Astrocyte (in vitro differentiated cells and primary cell): Measurements from ENCODE around the gene GIGYF2. TPM values are rescaled to one million over a fixed set of nuclear protein-coding genes. Genes with fewer than 3 reads are reported as not detected.
A peak's percentile ranks its signal among the peaks of the same experiment; 100 is the strongest.

Experiments
- DNase-seq: peaks from one replicate; pipeline ENCODE4 v3.0.0-alpha.2; 2010; ENCODE audit warnings: low read depth
- FAIRE-seq: peaks from 2 replicates; lab custom pipeline; 2011; peaks lifted over from hg19 to GRCh38; lab: Jason Lieb, UNC
- H2AFZ ChIP-seq: 2 replicates; pipeline ENCODE4 v1.6.0; 2012; ENCODE audit warnings: low read depth, low read length, inconsistent platforms
- H3K27ac ChIP-seq: 2 replicates; pipeline ENCODE4 v1.5.1; 2011; ENCODE audit warnings: low read depth, low read length, inconsistent platforms
- H3K27me3 ChIP-seq: 2 replicates; pipeline ENCODE4 v1.6.0; 2011; ENCODE audit warnings: low read length, inconsistent platforms; ENCODE audit not compliant: insufficient read depth
- H3K36me3 ChIP-seq: 2 replicates; pipeline ENCODE4 v1.5.1; 2011; ENCODE audit warnings: low read length, inconsistent platforms; ENCODE audit not compliant: insufficient read depth
- H3K4me1 ChIP-seq: 2 replicates; pipeline ENCODE4 v1.5.1; 2011; ENCODE audit warnings: low read length, inconsistent platforms; ENCODE audit not compliant: insufficient read depth
- H3K4me2 ChIP-seq: 2 replicates; pipeline ENCODE4 v1.6.0; 2012; ENCODE audit warnings: low read length, inconsistent platforms
- H3K4me3 ChIP-seq: 2 replicates; pipeline ENCODE4 v1.5.1; 2011; ENCODE audit warnings: low read depth, mild to moderate bottlenecking, low read length, inconsistent platforms; ENCODE audit not compliant: insufficient read depth
- H3K79me2 ChIP-seq: 2 replicates; pipeline ENCODE4 v1.6.0; 2012; ENCODE audit warnings: mild to moderate bottlenecking, low read length, inconsistent platforms; ENCODE audit not compliant: insufficient read depth
- H3K9ac ChIP-seq: 2 replicates; pipeline ENCODE4 v1.6.0; 2012; ENCODE audit warnings: mild to moderate bottlenecking, low read length, inconsistent platforms
- H3K9me3 ChIP-seq: 2 replicates; pipeline ENCODE4 v1.5.1; 2012; ENCODE audit warnings: low read depth, mild to moderate bottlenecking, low read length, inconsistent platforms; ENCODE audit not compliant: insufficient read depth
- H4K20me1 ChIP-seq: 2 replicates; pipeline ENCODE4 v1.6.0; 2012; ENCODE audit warnings: low read length, inconsistent platforms; ENCODE audit not compliant: insufficient read depth
- H3K27ac Mint-ChIP-seq: one replicate; pipeline ENCODE4 v1.8.0; 2021; ENCODE audit warnings: mild to moderate bottlenecking, mixed read lengths; ENCODE audit not compliant: unreplicated experiment
- H3K27me3 Mint-ChIP-seq: one replicate; pipeline ENCODE4 v1.8.0; 2021; ENCODE audit warnings: low read depth, mixed read lengths; ENCODE audit not compliant: unreplicated experiment
- H3K36me3 Mint-ChIP-seq: one replicate; pipeline ENCODE4 v1.8.0; 2021; ENCODE audit warnings: low read depth, mixed read lengths; ENCODE audit not compliant: unreplicated experiment
- H3K4me1 Mint-ChIP-seq: one replicate; pipeline ENCODE4 v1.8.0; 2021; ENCODE audit warnings: low read depth, mixed read lengths; ENCODE audit not compliant: unreplicated experiment
- H3K4me3 Mint-ChIP-seq: one replicate; pipeline ENCODE4 v1.8.0; 2021; ENCODE audit warnings: mild to moderate bottlenecking, moderate library complexity, mixed read lengths; ENCODE audit not compliant: unreplicated experiment
- H3K9me3 Mint-ChIP-seq: one replicate; pipeline ENCODE4 v1.8.0; 2021; ENCODE audit warnings: mild to moderate bottlenecking, mixed read lengths; ENCODE audit not compliant: unreplicated experiment
- EZH2 ChIP-seq: IDR thresholded peaks from 2 replicates; pipeline ENCODE4 v1.6.1; 2012; ENCODE audit warnings: mild to moderate bottlenecking, low read length, inconsistent platforms; ENCODE audit not compliant: insufficient read depth
- total RNA-seq: library from RNA; stranded (reverse); gene quantifications from 2 replicates; pipeline ENCODE4 v1.2.1, GENCODE V29; 2021
- TF ChIP-seq, protein P1 (sequence below): IDR thresholded peaks from 2 replicates; pipeline ENCODE4 v1.5.1; 2011; ENCODE audit warnings: low read depth, mild to moderate bottlenecking, inconsistent platforms, low read length, moderate library complexity; ENCODE audit not compliant: insufficient read depth

The GIGYF2 gene
- total RNA-seq, 1 donor from 2014 or later = 47.1 TPM

- H3K9me3 ChIP-seq = no peaks in the 10 kb centered on the region
- H3K27ac ChIP-seq = no peak within 1 kb of the TSS
- no peak within 1 kb of the TSS for H3K4me2 ChIP-seq
- H3K9ac ChIP-seq = no peak within 1 kb of the TSS
- DNase-seq = peak; percentile 26
- H3K27me3 Mint-ChIP-seq = no peaks in the 10 kb centered on the region
- TF ChIP-seq EZH2 = no peak
- TF ChIP-seq, protein P1, sequence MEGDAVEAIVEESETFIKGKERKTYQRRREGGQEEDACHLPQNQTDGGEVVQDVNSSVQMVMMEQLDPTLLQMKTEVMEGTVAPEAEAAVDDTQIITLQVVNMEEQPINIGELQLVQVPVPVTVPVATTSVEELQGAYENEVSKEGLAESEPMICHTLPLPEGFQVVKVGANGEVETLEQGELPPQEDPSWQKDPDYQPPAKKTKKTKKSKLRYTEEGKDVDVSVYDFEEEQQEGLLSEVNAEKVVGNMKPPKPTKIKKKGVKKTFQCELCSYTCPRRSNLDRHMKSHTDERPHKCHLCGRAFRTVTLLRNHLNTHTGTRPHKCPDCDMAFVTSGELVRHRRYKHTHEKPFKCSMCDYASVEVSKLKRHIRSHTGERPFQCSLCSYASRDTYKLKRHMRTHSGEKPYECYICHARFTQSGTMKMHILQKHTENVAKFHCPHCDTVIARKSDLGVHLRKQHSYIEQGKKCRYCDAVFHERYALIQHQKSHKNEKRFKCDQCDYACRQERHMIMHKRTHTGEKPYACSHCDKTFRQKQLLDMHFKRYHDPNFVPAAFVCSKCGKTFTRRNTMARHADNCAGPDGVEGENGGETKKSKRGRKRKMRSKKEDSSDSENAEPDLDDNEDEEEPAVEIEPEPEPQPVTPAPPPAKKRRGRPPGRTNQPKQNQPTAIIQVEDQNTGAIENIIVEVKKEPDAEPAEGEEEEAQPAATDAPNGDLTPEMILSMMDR = no peak
- FAIRE-seq = no peak
- H3K4me1 ChIP-seq = peaks cover 5% of the 10 kb centered on the region
- H3K4me3 ChIP-seq = no peak within 1 kb of the TSS
- no peak within 1 kb of the TSS for H3K4me3 Mint-ChIP-seq
- H3K4me1 Mint-ChIP-seq = peaks cover 6% of the 10 kb centered on the region
- H3K79me2 ChIP-seq = peaks cover 2% of the 10 kb centered on the region
- H3K9me3 Mint-ChIP-seq = no peaks in the 10 kb centered on the region
- peaks cover 6% of the 10 kb centered on the region for H4K20me1 ChIP-seq
- no peaks in the 10 kb centered on the region for H3K27me3 ChIP-seq
- H3K27ac Mint-ChIP-seq = no peak within 1 kb of the TSS
- peaks cover 11% of the 10 kb centered on the region for H3K36me3 ChIP-seq
- H3K36me3 Mint-ChIP-seq = peaks cover 8% of the 10 kb centered on the region
- no peak within 1 kb of the TSS for H2AFZ ChIP-seq
Measured at GRCh38 chr2:232776435-232776834, 79.3 kb downstream of the GIGYF2 start, which contains the start of gene KCNJ13. TSS of gene KCNJ13 (minus strand) at chr2:232776565. CDS start at chr2:232771362, 5,203 bp downstream.

GRCh38 chr2:232777276-232777675, 80.1 kb downstream of the GIGYF2 start:
- no peaks in the 10 kb centered on the region for H3K27me3 Mint-ChIP-seq
- no peak for TF ChIP-seq EZH2
- TF ChIP-seq, protein P1 = no peak
- no peaks in the 10 kb centered on the region for H3K9me3 ChIP-seq
- H3K4me2 ChIP-seq = no peak overlapping the region
- H3K36me3 Mint-ChIP-seq = peaks cover 4% of the 10 kb centered on the region
- H3K4me1 ChIP-seq = peaks cover 5% of the 10 kb centered on the region
- H3K4me3 ChIP-seq = no peak overlapping the region
- DNase-seq (no peak), FAIRE-seq (no peak)
- no peak overlapping the region for H3K4me3 Mint-ChIP-seq
- H3K27ac Mint-ChIP-seq = no peak overlapping the region
- H3K27me3 ChIP-seq = no peaks in the 10 kb centered on the region
- H3K9ac ChIP-seq = no peak overlapping the region
- no peak overlapping the region for H2AFZ ChIP-seq
- no peaks in the 10 kb centered on the region for H3K9me3 Mint-ChIP-seq
- peaks cover 12% of the 10 kb centered on the region for H4K20me1 ChIP-seq
- H3K4me1 Mint-ChIP-seq = peaks cover 11% of the 10 kb centered on the region
- H3K36me3 ChIP-seq = peaks cover 9% of the 10 kb centered on the region
- H3K79me2 ChIP-seq = peaks cover 2% of the 10 kb centered on the region
- H3K27ac ChIP-seq = no peak overlapping the region

DNA sequence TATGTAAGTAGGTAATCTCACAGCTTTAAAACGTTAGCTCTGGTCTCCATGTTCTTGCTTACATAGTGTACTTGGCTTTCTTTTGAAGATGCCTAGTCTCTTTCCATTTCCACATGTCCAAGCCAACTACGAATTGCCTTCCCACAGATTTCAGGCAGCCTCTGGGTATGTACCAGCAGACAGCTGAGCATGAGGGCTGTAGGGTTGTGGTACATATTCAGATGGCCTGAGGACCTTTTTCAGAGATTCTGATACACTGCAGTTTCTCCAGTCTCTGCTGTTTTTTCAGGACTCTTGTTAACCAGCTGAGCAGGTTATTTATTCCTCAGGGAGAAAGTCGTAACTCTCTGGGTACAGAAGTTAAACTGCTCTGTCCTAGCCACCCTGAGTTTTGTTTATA, 82.3 kb downstream of the GIGYF2 start:
- Mint-ChIP-seq H3K9me3 (no peaks in the 10 kb centered on the region), H3K27me3 (no peaks in the 10 kb centered on the region), H3K27ac (no peak overlapping the region), H3K4me3 (no peak overlapping the region), H3K4me1 (peaks cover 11% of the 10 kb centered on the region), H3K36me3 (peaks cover 5% of the 10 kb centered on the region)
- Histone ChIP-seq H3K27me3 (no peaks in the 10 kb centered on the region), H3K4me1 (peaks cover 5% of the 10 kb centered on the region), H4K20me1 (peaks cover 17% of the 10 kb centered on the region), H3K36me3 (peaks cover under 1% of the 10 kb centered on the region), H3K27ac (no peak overlapping the region), H3K9me3 (no peaks in the 10 kb centered on the region), H3K4me2 (no peak overlapping the region), H3K79me2 (no peaks in the 10 kb centered on the region), H2AFZ (no peak overlapping the region), H3K4me3 (no peak overlapping the region), H3K9ac (no peak overlapping the region)
- DNase-seq = no peak
- no peak for FAIRE-seq
- TF ChIP-seq EZH2 = no peak
- TF ChIP-seq, protein P1 = no peak
